ENCODE measurements around the gene TRIM5. TPM values are rescaled to one million over a fixed set of nuclear protein-coding genes. Genes with fewer than 3 reads are reported as not detected.

TRIM5 gene
- total and polyA plus RNA-seq, 2 experiments from 2014 or later: 20.8 to 21.0 TPM

DNA sequence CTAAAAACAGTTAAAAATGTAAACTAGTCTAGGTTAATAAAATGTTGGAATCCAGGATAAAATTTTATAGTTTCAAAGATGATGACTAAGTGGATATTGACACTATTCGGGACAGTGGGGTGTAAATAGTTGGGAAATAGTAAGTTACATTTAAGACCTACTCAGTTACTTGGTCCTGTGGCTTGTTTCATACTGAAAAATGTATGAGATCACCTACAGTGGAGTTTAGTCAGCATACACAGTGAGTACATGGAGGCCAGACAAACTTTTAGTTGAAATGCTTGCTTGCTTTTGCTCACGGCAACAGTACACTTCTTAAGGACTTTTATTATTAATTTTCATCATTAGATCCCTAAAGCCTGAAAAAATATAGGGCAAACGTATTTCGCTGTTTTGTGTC lies 20.8 kb upstream of the TRIM5 start:
- Histone ChIP-seq H3K4me2 (no peak overlapping the region), H3K4me3 (no peak overlapping the region), H3K4me1 (ENCODE audit: insufficient read depth) (no peaks in the 10 kb centered on the region), H3F3A (replicated peaks; ENCODE audit: low read depth) (no peaks in the 10 kb centered on the region), H3K9me2 (ENCODE audit: insufficient read depth) (no peaks in the 10 kb centered on the region), H2AFZ (no peak overlapping the region), H3K27ac (ENCODE audit: low read depth) (no peak overlapping the region), H3K79me2 (replicated peaks; ENCODE audit: insufficient read depth) (no peaks in the 10 kb centered on the region), H4K20me1 (replicated peaks; ENCODE audit: insufficient read depth) (no peaks in the 10 kb centered on the region), H3K27me3 (ENCODE audit: insufficient read depth) (no peaks in the 10 kb centered on the region), H3K36me3 (ENCODE audit: insufficient read depth) (peaks cover 12% of the 10 kb centered on the region; the same call in 1 of the 2 replicates)
- Mint-ChIP-seq H3K27me3 (ENCODE audit: insufficient read depth, low read depth, poor library complexity) (no peaks in the 10 kb centered on the region), H3K9me3 (no peaks in the 10 kb centered on the region), H3K4me1 (no peaks in the 10 kb centered on the region), H3K36me3 (ENCODE audit: low read depth) (peaks cover 10% of the 10 kb centered on the region; the same call in 2 of the 3 replicates), H3K4me3 (no peak overlapping the region), H3K27ac (no peak overlapping the region)
- no peak for TF ChIP-seq EZH2 (IDR thresholded peaks at IDR 0.05; ENCODE audit: low read depth, unreplicated experiment)
- TF ChIP-seq STAT1 (IDR thresholded peaks at IDR 0.05; ENCODE audit: unreplicated experiment): no peak
- TF ChIP-seq ZNF114 (CRISPR knock-in tag; IDR thresholded peaks at IDR 0.05): no peak
- TF ChIP-seq NANOG (IDR thresholded peaks at IDR 0.05; ENCODE audit: borderline replicate concordance): no peak
- TF ChIP-seq EZH2phosphoT487 (IDR thresholded peaks at IDR 0.05; ENCODE audit: unreplicated experiment): no peak
- TF ChIP-seq POLR2AphosphoS5 (IDR thresholded peaks at IDR 0.05; ENCODE audit: low read depth): no peak
- TF ChIP-seq, protein P1, sequence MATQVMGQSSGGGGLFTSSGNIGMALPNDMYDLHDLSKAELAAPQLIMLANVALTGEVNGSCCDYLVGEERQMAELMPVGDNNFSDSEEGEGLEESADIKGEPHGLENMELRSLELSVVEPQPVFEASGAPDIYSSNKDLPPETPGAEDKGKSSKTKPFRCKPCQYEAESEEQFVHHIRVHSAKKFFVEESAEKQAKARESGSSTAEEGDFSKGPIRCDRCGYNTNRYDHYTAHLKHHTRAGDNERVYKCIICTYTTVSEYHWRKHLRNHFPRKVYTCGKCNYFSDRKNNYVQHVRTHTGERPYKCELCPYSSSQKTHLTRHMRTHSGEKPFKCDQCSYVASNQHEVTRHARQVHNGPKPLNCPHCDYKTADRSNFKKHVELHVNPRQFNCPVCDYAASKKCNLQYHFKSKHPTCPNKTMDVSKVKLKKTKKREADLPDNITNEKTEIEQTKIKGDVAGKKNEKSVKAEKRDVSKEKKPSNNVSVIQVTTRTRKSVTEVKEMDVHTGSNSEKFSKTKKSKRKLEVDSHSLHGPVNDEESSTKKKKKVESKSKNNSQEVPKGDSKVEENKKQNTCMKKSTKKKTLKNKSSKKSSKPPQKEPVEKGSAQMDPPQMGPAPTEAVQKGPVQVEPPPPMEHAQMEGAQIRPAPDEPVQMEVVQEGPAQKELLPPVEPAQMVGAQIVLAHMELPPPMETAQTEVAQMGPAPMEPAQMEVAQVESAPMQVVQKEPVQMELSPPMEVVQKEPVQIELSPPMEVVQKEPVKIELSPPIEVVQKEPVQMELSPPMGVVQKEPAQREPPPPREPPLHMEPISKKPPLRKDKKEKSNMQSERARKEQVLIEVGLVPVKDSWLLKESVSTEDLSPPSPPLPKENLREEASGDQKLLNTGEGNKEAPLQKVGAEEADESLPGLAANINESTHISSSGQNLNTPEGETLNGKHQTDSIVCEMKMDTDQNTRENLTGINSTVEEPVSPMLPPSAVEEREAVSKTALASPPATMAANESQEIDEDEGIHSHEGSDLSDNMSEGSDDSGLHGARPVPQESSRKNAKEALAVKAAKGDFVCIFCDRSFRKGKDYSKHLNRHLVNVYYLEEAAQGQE (IDR thresholded peaks at IDR 0.05; ENCODE audit: unreplicated experiment): no peak
- DNase-seq (ENCODE audit: low spot score) (no peak), ATAC-seq (no peak)

- Histone ChIP-seq H3K9me2 (ENCODE audit: insufficient read depth) (no peaks in the 10 kb centered on the region), H2AFZ (no peak overlapping the region), H3K36me3 (ENCODE audit: insufficient read depth) (peaks cover 15% of the 10 kb centered on the region; the same call in 1 of the 2 replicates), H3K27ac (ENCODE audit: low read depth) (no peak overlapping the region), H3K4me1 (ENCODE audit: insufficient read depth) (no peaks in the 10 kb centered on the region), H3K79me2 (replicated peaks; ENCODE audit: insufficient read depth) (no peaks in the 10 kb centered on the region), H3K27me3 (ENCODE audit: insufficient read depth) (no peaks in the 10 kb centered on the region), H3K4me2 (no peak overlapping the region), H3K4me3 (no peak overlapping the region), H4K20me1 (replicated peaks; ENCODE audit: insufficient read depth) (no peaks in the 10 kb centered on the region), H3F3A (replicated peaks; ENCODE audit: low read depth) (no peaks in the 10 kb centered on the region)
- Mint-ChIP-seq H3K4me1 (no peaks in the 10 kb centered on the region), H3K36me3 (ENCODE audit: low read depth) (peaks cover 11% of the 10 kb centered on the region; the same call in 2 of the 3 replicates), H3K4me3 (no peak overlapping the region), H3K9me3 (no peaks in the 10 kb centered on the region), H3K27me3 (ENCODE audit: insufficient read depth, low read depth, poor library complexity) (no peaks in the 10 kb centered on the region), H3K27ac (no peak overlapping the region)
- ATAC-seq: no peak
- no peak for DNase-seq (ENCODE audit: low spot score)
- TF ChIP-seq NANOG (IDR thresholded peaks at IDR 0.05; ENCODE audit: borderline replicate concordance): no peak
- no peak for TF ChIP-seq CREB1 (CRISPR knock-in tag; IDR thresholded peaks at IDR 0.05; ENCODE audit: low read depth)
- no peak for TF ChIP-seq EZH2phosphoT487 (IDR thresholded peaks at IDR 0.05; ENCODE audit: unreplicated experiment)
- TF ChIP-seq, protein P2, sequence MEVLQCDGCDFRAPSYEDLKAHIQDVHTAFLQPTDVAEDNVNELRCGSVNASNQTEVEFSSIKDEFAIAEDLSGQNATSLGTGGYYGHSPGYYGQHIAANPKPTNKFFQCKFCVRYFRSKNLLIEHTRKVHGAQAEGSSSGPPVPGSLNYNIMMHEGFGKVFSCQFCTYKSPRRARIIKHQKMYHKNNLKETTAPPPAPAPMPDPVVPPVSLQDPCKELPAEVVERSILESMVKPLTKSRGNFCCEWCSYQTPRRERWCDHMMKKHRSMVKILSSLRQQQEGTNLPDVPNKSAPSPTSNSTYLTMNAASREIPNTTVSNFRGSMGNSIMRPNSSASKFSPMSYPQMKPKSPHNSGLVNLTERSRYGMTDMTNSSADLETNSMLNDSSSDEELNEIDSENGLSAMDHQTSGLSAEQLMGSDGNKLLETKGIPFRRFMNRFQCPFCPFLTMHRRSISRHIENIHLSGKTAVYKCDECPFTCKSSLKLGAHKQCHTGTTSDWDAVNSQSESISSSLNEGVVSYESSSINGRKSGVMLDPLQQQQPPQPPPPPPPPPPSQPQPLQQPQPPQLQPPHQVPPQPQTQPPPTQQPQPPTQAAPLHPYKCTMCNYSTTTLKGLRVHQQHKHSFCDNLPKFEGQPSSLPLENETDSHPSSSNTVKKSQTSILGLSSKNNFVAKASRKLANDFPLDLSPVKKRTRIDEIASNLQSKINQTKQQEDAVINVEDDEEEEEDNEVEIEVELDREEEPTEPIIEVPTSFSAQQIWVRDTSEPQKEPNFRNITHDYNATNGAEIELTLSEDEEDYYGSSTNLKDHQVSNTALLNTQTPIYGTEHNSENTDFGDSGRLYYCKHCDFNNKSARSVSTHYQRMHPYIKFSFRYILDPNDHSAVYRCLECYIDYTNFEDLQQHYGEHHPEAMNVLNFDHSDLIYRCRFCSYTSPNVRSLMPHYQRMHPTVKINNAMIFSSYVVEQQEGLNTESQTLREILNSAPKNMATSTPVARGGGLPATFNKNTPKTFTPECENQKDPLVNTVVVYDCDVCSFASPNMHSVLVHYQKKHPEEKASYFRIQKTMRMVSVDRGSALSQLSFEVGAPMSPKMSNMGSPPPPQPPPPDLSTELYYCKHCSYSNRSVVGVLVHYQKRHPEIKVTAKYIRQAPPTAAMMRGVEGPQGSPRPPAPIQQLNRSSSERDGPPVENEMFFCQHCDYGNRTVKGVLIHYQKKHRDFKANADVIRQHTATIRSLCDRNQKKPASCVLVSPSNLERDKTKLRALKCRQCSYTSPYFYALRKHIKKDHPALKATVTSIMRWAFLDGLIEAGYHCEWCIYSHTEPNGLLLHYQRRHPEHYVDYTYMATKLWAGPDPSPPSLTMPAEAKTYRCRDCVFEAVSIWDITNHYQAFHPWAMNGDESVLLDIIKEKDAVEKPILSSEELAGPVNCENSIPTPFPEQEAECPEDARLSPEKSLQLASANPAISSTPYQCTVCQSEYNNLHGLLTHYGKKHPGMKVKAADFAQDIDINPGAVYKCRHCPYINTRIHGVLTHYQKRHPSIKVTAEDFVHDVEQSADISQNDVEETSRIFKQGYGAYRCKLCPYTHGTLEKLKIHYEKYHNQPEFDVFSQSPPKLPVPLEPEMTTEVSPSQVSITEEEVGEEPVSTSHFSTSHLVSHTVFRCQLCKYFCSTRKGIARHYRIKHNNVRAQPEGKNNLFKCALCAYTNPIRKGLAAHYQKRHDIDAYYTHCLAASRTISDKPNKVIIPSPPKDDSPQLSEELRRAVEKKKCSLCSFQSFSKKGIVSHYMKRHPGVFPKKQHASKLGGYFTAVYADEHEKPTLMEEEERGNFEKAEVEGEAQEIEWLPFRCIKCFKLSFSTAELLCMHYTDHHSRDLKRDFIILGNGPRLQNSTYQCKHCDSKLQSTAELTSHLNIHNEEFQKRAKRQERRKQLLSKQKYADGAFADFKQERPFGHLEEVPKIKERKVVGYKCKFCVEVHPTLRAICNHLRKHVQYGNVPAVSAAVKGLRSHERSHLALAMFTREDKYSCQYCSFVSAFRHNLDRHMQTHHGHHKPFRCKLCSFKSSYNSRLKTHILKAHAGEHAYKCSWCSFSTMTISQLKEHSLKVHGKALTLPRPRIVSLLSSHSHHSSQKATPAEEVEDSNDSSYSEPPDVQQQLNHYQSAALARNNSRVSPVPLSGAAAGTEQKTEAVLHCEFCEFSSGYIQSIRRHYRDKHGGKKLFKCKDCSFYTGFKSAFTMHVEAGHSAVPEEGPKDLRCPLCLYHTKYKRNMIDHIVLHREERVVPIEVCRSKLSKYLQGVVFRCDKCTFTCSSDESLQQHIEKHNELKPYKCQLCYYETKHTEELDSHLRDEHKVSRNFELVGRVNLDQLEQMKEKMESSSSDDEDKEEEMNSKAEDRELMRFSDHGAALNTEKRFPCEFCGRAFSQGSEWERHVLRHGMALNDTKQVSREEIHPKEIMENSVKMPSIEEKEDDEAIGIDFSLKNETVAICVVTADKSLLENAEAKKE (CRISPR knock-in tag; IDR thresholded peaks at IDR 0.05): no peak
- TF ChIP-seq ZNF331 (CRISPR knock-in tag; IDR thresholded peaks at IDR 0.05; ENCODE audit: low read depth): no peak
- no peak for TF ChIP-seq EZH2 (IDR thresholded peaks at IDR 0.05; ENCODE audit: low read depth, unreplicated experiment)
These were observed 19.1 kb upstream of the TRIM5 start for GRCh38 chr11:5703741-5704536.
